OCI-LY7 (cell line): ENCODE results near the gene PPP1R27. TPM values are rescaled to one million over a fixed set of nuclear protein-coding genes. Genes with fewer than 3 reads are reported as not detected.

Experiments used
- BruUV-seq: library from RNA; stranded (reverse); fragments of 400-500 nt; replicated peaks from 2 replicates; lab custom pipeline; 2021; lab: Mats Ljungman, UMichigan
- CTCF ChIA-PET: fragments of 300-600 bp; sonication (Branson Sonifier 250); formaldehyde crosslinking; loops from one replicate; lab custom pipeline; 2022; ENCODE audit warnings: antibody characterized with exemption; ENCODE audit not compliant: unreplicated experiment; lab: Charles Lee
- POLR2A ChIA-PET: fragments of 300-600 bp; sonication (Branson Sonifier 250); formaldehyde crosslinking; loops from one replicate; lab custom pipeline; 2022; ENCODE audit warnings: antibody characterized with exemption; lab: Charles Lee
- DNase-seq: peaks from one replicate; pipeline ENCODE4 v3.0.0-alpha.2; 2015; ENCODE audit warnings: low spot score
- H2AFZ ChIP-seq: fragments of 200-600 bp; sonication (generic), shearing (Covaris generic); 2 replicates; pipeline ENCODE4 v1.6.1; 2014; ENCODE audit warnings: mild to moderate bottlenecking, antibody characterized with exemption, low read length, moderate library complexity
- H3K27ac ChIP-seq: fragments of 200-600 bp; sonication (generic); 2 replicates; pipeline ENCODE4 v1.5.1; 2014; ENCODE audit warnings: mixed run types, low read depth, mild to moderate bottlenecking, moderate library complexity, low read length, inconsistent platforms; ENCODE audit not compliant: poor library complexity, severe bottlenecking
- H3K36me3 ChIP-seq: fragments of 200-600 bp; sonication (generic); 2 replicates; pipeline ENCODE4 v1.6.1; 2014; ENCODE audit warnings: mild to moderate bottlenecking, antibody characterized with exemption, low read length, moderate library complexity, mixed read lengths; ENCODE audit not compliant: insufficient read depth
- H3K4me1 ChIP-seq: fragments of 200-600 bp; sonication (generic); 2 replicates; pipeline ENCODE4 v1.5.1; 2014; ENCODE audit warnings: mild to moderate bottlenecking, low read length; ENCODE audit not compliant: insufficient read depth, poor library complexity, severe bottlenecking
- H3K4me2 ChIP-seq: fragments of 200-600 bp; sonication (generic); 2 replicates; pipeline ENCODE4 v1.6.1; 2014; ENCODE audit warnings: mild to moderate bottlenecking, low read length
- H3K4me3 ChIP-seq: fragments of 200-600 bp; sonication (generic); 2 replicates; pipeline ENCODE4 v1.5.1; 2014; ENCODE audit warnings: mild to moderate bottlenecking, low read depth, low read length; ENCODE audit not compliant: poor library complexity, severe bottlenecking
- H3K79me2 ChIP-seq: fragments of 200-600 bp; sonication (generic); 2 replicates; pipeline ENCODE4 v1.6.1; 2016; ENCODE audit warnings: low read depth, mild to moderate bottlenecking, low read length, moderate library complexity, mixed read lengths; ENCODE audit not compliant: insufficient read depth
- H3K9me2 ChIP-seq: fragments of 200-600 bp; sonication (generic); 2 replicates; pipeline ENCODE4 v1.6.1; 2016; ENCODE audit warnings: mild to moderate bottlenecking, low read length, mixed read lengths; ENCODE audit not compliant: insufficient read depth
- H3K9me3 ChIP-seq: fragments of 200-600 bp; sonication (generic); 2 replicates; pipeline ENCODE4 v1.6.1; 2014; ENCODE audit warnings: mild to moderate bottlenecking, mixed run types, low read length, mixed read lengths
- H4K20me1 ChIP-seq: fragments of 200-600 bp; sonication (generic); 2 replicates; pipeline ENCODE4 v1.6.1; 2014; ENCODE audit warnings: mild to moderate bottlenecking, antibody characterized with exemption, low read length, moderate library complexity, mixed read lengths; ENCODE audit not compliant: insufficient read depth
- EZH2phosphoT487 ChIP-seq: fragments of 200-600 bp; sonication (generic); IDR thresholded peaks from 2 replicates; pipeline ENCODE4 v1.6.1; 2018; ENCODE audit warnings: low read depth, borderline replicate concordance, mild to moderate bottlenecking, mixed run types, antibody characterized with exemption, low read length, moderate library complexity, mixed read lengths
- intact Hi-C: fragments of 100-400 bp; cut with micrococcal nuclease; formaldehyde crosslinking; loops from one replicate; pipeline ENCODE4 v1.10.0; 2022; ENCODE audit not compliant: unreplicated experiment
- total RNA-seq, 2 experiments: library from RNA; depleted of rRNA in 1 of 2; stranded (reverse); fragments of >200 nt in 1 of 2; shearing (Covaris generic) in 1 of 2; gene quantifications; 2 replicates each; pipeline ENCODE4 v1.2.3, GENCODE V29; 2014 to 2022
- TF ChIP-seq, protein P1 (sequence below): fragments of 200-600 bp; sonication (generic); conservative IDR thresholded peaks from 2 replicates; pipeline ENCODE4 v1.5.1; 2014; ENCODE audit warnings: mild to moderate bottlenecking, antibody characterized with exemption, low read length, moderate library complexity, mixed read lengths

PPP1R27 gene
- total RNA-seq, 2 experiments from 2014 or later: not detected

- no peaks in the 10 kb centered on the region for H3K9me2 ChIP-seq
- no peaks in the 10 kb centered on the region for H4K20me1 ChIP-seq
- DNase-seq: peak; percentile 55
- no peaks in the 10 kb centered on the region for H3K36me3 ChIP-seq
- no TSS peak for BruUV-seq
- peak overlapping the region; percentile 88 for H3K4me3 ChIP-seq
- POLR2A ChIA-PET: interaction anchor here (1.5 kb wide), 1 partner anchor 131 kb away, joined by 3 read pairs; no protein-coding TSS in a partner anchor
- peak overlapping the region; percentile 84 for H3K4me2 ChIP-seq
- TF ChIP-seq EZH2phosphoT487: no peak
- TF ChIP-seq, protein P1, sequence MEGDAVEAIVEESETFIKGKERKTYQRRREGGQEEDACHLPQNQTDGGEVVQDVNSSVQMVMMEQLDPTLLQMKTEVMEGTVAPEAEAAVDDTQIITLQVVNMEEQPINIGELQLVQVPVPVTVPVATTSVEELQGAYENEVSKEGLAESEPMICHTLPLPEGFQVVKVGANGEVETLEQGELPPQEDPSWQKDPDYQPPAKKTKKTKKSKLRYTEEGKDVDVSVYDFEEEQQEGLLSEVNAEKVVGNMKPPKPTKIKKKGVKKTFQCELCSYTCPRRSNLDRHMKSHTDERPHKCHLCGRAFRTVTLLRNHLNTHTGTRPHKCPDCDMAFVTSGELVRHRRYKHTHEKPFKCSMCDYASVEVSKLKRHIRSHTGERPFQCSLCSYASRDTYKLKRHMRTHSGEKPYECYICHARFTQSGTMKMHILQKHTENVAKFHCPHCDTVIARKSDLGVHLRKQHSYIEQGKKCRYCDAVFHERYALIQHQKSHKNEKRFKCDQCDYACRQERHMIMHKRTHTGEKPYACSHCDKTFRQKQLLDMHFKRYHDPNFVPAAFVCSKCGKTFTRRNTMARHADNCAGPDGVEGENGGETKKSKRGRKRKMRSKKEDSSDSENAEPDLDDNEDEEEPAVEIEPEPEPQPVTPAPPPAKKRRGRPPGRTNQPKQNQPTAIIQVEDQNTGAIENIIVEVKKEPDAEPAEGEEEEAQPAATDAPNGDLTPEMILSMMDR: no peak
- peaks cover 25% of the 10 kb centered on the region for H3K4me1 ChIP-seq
- peaks cover 27% of the 10 kb centered on the region; the same call in 1 of the 2 replicates for H3K79me2 ChIP-seq
- H2AFZ ChIP-seq: peak overlapping the region; percentile 24; the same call in 1 of the 2 replicates
- no peaks in the 10 kb centered on the region for H3K9me3 ChIP-seq
- CTCF ChIA-PET: no interaction called here
- peak overlapping the region; percentile 74 for H3K27ac ChIP-seq
- intact Hi-C loops: loop anchor here (1.0 to 5.0 kb wide), 2 partner anchors 29 to 60 kb away; partner anchors contain the start of genes ALYREF and ANAPC11
These were observed 2.2 kb downstream of the PPP1R27 start for GRCh38 chr17:81832608-81833159.

GRCh38 chr17:81831957-81832607 is 2.8 kb downstream of the PPP1R27 start:
- ChIA-PET CTCF (no interaction called here), POLR2A (no interaction called here)
- H2AFZ ChIP-seq: peak overlapping the region; percentile 24; the same call in 1 of the 2 replicates
- H3K79me2 ChIP-seq: peaks cover 27% of the 10 kb centered on the region; the same call in 1 of the 2 replicates
- no peaks in the 10 kb centered on the region for H4K20me1 ChIP-seq
- no peaks in the 10 kb centered on the region for H3K36me3 ChIP-seq
- H3K9me2 ChIP-seq: no peaks in the 10 kb centered on the region
- peak; percentile 77 for DNase-seq
- H3K27ac ChIP-seq: peak overlapping the region; percentile 74
- H3K4me2 ChIP-seq: peak overlapping the region; percentile 84
- intact Hi-C loops: loop anchor here (5.0 kb wide), 1 partner anchor 60 kb away; the partner anchor contains the start of genes ALYREF and ANAPC11
- peaks cover 25% of the 10 kb centered on the region for H3K4me1 ChIP-seq
- peak overlapping the region; percentile 88 for H3K4me3 ChIP-seq
- TF ChIP-seq, protein P1: peak; percentile 33; the same call in 1 of the 2 replicates
- no peak for TF ChIP-seq EZH2phosphoT487
- no peaks in the 10 kb centered on the region for H3K9me3 ChIP-seq
- BruUV-seq: TSS peak; percentile 74
